K562 (cell line): ENCODE results near the gene WDR1. TPM values are rescaled to one million over a fixed set of nuclear protein-coding genes. Genes with fewer than 3 reads are reported as not detected.

Experiments
- ETS2 ChIP-seq: IDR thresholded peaks from 2 replicates; pipeline ENCODE4 v1.6.1; 2016; ENCODE audit warnings: borderline replicate concordance, missing genetic modification characterization, mild to moderate bottlenecking, moderate library complexity, missing compliant biosample characterization; ENCODE audit not compliant: poor library complexity, severe bottlenecking
- MTA2 ChIP-seq: fragments of 450-650 bp; IDR thresholded peaks from 2 replicates; pipeline ENCODE4 v1.6.1; 2016; ENCODE audit warnings: low read depth
- NCOA1 ChIP-seq: fragments of 450-650 bp; IDR thresholded peaks from 2 replicates; pipeline ENCODE4 v1.6.1; 2016; ENCODE audit warnings: low read depth
- SMAD4 ChIP-seq: fragments of 250-450 bp; sonication (Bioruptor Pico); conservative IDR thresholded peaks from 2 replicates; pipeline ENCODE4 v1.8.0; 2021; ENCODE audit warnings: inconsistent platforms, mild to moderate bottlenecking, moderate library complexity
- SRF ChIP-seq, 2 experiments: fragments of 250-450, 450-650 bp in 1 of 2; sonication (Bioruptor Pico) in 1 of 2; sonication (generic) in 1 of 2; formaldehyde crosslinking; IDR thresholded peaks; 2 replicates each; pipeline versions ENCODE4 v1.5.0 to v1.5.1; 2020 to 2022; ENCODE audit warnings: mild to moderate bottlenecking in 1 of 2, missing genetic modification reagents in 1 of 2
- ZNF589 ChIP-seq: fragments of 200-800 bp; sonication (Bioruptor generic); IDR thresholded peaks from 2 replicates; pipeline ENCODE4 v1.6.1; 2016; ENCODE audit warnings: low read depth, missing genetic modification characterization, missing compliant biosample characterization
- polyA plus RNA-seq, 8 experiments: library from polyadenylated mRNA; depleted of rRNA in 4 of 8; stranded (reverse) in 5 of 8; unstranded in 3 of 8; fragments of >200 nt; fragmentation: Nextera tagmentation in 2 of 8; fragmentation: Illumina TruSeq in 1 of 8; extraction: Ambion mirVana in 2 of 8; extraction: Trizol in 1 of 8; gene quantifications; 2 replicates each; pipeline versions ENCODE4 v1.2.1 to v1.2.3, GENCODE V29; 2011 to 2014; ENCODE audit warnings: inconsistent platforms in 1 of 8, missing spikeins in 1 of 8
- total RNA-seq, 7 experiments: library from RNA; depleted of rRNA in 6 of 7; stranded (reverse); fragments of >200 nt in 6 of 7; fragmentation: Illumina TruSeq in 2 of 7; extraction: Trizol in 2 of 7; gene quantifications; 2 replicates each; pipeline versions ENCODE4 v1.2.1 to v1.2.3, GENCODE V29; 2011 to 2021; ENCODE audit warnings: low replicate concordance in 1 of 7
- TF ChIP-seq, protein P1 (sequence below): sonication (generic); formaldehyde crosslinking; IDR thresholded peaks from 2 replicates; pipeline ENCODE4 v1.8.0; 2022; ENCODE audit warnings: mild to moderate bottlenecking, missing genetic modification reagents, borderline replicate concordance
- TF ChIP-seq, protein P2 (sequence below): fragments of 250-450 bp; sonication (Bioruptor Pico); IDR thresholded peaks from 2 replicates; pipeline ENCODE4 v1.4.0; 2020
- TF ChIP-seq, protein P3 (sequence below), 2 experiments: fragments of 450-650 bp in 1 of 2; sonication (generic) in 1 of 2; formaldehyde crosslinking in 1 of 2; IDR thresholded peaks; 2 replicates each; pipeline versions ENCODE4 v1.7.1 to v1.9.0; 2016 to 2022; ENCODE audit warnings: inconsistent platforms in 1 of 2, mild to moderate bottlenecking in 1 of 2, missing genetic modification reagents in 1 of 2

WDR1 gene
- total and polyA plus RNA-seq, 9 of the 15 experiments (the other 6 are each of a cell fraction or from before 2014, with no cell fraction given), result 16.1 to 213 (median 125) TPM

DNA sequence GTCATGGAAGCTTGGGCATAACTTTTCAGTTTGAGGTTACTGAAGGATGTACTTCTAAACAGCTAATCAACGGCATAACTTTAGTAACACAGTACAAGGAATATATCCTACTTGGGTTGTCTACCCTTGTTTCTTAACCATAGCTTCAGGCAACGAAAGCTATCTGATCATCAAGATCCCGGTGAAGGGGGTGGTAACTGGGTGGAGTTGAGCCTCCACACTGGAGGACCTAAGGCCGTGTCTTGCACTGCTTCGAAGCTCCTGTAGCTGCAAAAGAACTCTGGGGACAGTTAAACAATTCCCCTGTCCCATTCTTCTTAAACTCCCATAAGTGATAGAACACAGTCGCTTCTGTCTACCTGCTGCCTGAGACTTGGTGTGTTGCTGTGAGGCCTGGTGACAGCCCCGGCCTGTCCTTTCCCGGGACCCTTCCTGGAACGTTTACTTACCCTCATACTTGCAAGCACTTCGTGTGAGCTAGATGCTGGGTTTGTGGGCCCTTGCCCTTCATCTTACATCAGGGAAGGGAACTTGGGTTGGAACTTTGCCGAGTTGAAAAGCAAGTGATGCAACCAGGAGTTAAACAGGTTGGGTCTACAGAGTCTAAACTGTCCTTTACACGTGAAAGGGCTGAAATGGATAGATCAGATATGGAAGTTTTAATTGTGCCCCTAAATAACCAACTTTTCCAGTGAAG is 5.8 kb upstream of the WDR1 start (continued):
- TF ChIP-seq, protein P1, sequence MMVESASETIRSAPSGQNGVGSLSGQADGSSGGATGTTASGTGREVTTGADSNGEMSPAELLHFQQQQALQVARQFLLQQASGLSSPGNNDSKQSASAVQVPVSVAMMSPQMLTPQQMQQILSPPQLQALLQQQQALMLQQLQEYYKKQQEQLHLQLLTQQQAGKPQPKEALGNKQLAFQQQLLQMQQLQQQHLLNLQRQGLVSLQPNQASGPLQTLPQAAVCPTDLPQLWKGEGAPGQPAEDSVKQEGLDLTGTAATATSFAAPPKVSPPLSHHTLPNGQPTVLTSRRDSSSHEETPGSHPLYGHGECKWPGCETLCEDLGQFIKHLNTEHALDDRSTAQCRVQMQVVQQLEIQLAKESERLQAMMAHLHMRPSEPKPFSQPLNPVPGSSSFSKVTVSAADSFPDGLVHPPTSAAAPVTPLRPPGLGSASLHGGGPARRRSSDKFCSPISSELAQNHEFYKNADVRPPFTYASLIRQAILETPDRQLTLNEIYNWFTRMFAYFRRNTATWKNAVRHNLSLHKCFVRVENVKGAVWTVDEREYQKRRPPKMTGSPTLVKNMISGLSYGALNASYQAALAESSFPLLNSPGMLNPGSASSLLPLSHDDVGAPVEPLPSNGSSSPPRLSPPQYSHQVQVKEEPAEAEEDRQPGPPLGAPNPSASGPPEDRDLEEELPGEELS, result no peak
- TF ChIP-seq NCOA1 (no peak), ZNF589 (CRISPR knock-in tag) (0 out of 2 replicates have a peak, but pooled peaks have one; percentile 34), ETS2 (no peak), SMAD4 (CRISPR knock-in tag) (0 out of 2 replicates have a peak, but pooled peaks have one; percentile 30), SRF (CRISPR knock-in tag; IDR thresholded peaks at IDR 0.05) (no peak), MTA2 (no peak)
- TF ChIP-seq, protein P2, sequence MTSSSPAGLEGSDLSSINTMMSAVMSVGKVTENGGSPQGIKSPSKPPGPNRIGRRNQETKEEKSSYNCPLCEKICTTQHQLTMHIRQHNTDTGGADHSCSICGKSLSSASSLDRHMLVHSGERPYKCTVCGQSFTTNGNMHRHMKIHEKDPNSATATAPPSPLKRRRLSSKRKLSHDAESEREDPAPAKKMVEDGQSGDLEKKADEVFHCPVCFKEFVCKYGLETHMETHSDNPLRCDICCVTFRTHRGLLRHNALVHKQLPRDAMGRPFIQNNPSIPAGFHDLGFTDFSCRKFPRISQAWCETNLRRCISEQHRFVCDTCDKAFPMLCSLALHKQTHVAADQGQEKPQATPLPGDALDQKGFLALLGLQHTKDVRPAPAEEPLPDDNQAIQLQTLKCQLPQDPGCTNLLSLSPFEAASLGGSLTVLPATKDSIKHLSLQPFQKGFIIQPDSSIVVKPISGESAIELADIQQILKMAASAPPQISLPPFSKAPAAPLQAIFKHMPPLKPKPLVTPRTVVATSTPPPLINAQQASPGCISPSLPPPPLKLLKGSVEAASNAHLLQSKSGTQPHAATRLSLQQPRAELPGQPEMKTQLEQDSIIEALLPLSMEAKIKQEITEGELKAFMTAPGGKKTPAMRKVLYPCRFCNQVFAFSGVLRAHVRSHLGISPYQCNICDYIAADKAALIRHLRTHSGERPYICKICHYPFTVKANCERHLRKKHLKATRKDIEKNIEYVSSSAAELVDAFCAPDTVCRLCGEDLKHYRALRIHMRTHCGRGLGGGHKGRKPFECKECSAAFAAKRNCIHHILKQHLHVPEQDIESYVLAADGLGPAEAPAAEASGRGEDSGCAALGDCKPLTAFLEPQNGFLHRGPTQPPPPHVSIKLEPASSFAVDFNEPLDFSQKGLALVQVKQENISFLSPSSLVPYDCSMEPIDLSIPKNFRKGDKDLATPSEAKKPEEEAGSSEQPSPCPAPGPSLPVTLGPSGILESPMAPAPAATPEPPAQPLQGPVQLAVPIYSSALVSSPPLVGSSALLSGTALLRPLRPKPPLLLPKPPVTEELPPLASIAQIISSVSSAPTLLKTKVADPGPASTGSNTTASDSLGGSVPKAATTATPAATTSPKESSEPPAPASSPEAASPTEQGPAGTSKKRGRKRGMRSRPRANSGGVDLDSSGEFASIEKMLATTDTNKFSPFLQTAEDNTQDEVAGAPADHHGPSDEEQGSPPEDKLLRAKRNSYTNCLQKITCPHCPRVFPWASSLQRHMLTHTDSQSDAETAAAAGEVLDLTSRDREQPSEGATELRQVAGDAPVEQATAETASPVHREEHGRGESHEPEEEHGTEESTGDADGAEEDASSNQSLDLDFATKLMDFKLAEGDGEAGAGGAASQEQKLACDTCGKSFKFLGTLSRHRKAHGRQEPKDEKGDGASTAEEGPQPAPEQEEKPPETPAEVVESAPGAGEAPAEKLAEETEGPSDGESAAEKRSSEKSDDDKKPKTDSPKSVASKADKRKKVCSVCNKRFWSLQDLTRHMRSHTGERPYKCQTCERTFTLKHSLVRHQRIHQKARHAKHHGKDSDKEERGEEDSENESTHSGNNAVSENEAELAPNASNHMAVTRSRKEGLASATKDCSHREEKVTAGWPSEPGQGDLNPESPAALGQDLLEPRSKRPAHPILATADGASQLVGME, result no peak
- TF ChIP-seq, protein P3, sequence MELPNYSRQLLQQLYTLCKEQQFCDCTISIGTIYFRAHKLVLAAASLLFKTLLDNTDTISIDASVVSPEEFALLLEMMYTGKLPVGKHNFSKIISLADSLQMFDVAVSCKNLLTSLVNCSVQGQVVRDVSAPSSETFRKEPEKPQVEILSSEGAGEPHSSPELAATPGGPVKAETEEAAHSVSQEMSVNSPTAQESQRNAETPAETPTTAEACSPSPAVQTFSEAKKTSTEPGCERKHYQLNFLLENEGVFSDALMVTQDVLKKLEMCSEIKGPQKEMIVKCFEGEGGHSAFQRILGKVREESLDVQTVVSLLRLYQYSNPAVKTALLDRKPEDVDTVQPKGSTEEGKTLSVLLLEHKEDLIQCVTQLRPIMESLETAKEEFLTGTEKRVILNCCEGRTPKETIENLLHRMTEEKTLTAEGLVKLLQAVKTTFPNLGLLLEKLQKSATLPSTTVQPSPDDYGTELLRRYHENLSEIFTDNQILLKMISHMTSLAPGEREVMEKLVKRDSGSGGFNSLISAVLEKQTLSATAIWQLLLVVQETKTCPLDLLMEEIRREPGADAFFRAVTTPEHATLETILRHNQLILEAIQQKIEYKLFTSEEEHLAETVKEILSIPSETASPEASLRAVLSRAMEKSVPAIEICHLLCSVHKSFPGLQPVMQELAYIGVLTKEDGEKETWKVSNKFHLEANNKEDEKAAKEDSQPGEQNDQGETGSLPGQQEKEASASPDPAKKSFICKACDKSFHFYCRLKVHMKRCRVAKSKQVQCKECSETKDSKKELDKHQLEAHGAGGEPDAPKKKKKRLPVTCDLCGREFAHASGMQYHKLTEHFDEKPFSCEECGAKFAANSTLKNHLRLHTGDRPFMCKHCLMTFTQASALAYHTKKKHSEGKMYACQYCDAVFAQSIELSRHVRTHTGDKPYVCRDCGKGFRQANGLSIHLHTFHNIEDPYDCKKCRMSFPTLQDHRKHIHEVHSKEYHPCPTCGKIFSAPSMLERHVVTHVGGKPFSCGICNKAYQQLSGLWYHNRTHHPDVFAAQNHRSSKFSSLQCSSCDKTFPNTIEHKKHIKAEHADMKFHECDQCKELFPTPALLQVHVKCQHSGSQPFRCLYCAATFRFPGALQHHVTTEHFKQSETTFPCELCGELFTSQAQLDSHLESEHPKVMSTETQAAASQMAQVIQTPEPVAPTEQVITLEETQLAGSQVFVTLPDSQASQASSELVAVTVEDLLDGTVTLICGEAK (IDR thresholded peaks at IDR 0.05), result no peak
- TF ChIP-seq, protein P3 (CRISPR knock-in tag; IDR thresholded peaks at IDR 0.05), result no peak
